ENCODE data around the gene AKR1A1.

GRCh38 chr1:45544530-45544929 lies 6.1 kb upstream of the AKR1A1 start:
- TF ChIP-seq CTCF (IDR thresholded peaks at IDR 0.05; ENCODE audit: low read length) (no peak), EZH2 (IDR thresholded peaks at IDR 0.05; ENCODE audit: borderline replicate concordance, low read length) (no peak)

Data from OCI-LY1 (cell line).